ENCODE results near the gene GREB1L.

- no peak for TF ChIP-seq IRF2 (CRISPR knock-in tag; IDR thresholded peaks at IDR 0.05; ENCODE audit: borderline replicate concordance, low read depth)
- no peak for TF ChIP-seq CTCF (IDR thresholded peaks at IDR 0.05)
- TF ChIP-seq FOXJ3 (CRISPR knock-in tag; IDR thresholded peaks at IDR 0.05; ENCODE audit: borderline replicate concordance) = no peak
- TF ChIP-seq GABPB1 (CRISPR knock-in tag; IDR thresholded peaks at IDR 0.05) = no peak
- no peak for TF ChIP-seq ESRRA (CRISPR knock-in tag; IDR thresholded peaks at IDR 0.05; ENCODE audit: borderline replicate concordance)
- TF ChIP-seq NR2C2 (CRISPR knock-in tag; IDR thresholded peaks at IDR 0.05) = no peak
- TF ChIP-seq JUN (CRISPR knock-in tag; IDR thresholded peaks at IDR 0.05) = no peak
- TF ChIP-seq ZNF671 (CRISPR knock-in tag; IDR thresholded peaks at IDR 0.05) = no peak
- no peak for TF ChIP-seq ATF3 (CRISPR knock-in tag; conservative IDR thresholded peaks at IDR 0.05)
Observed at GRCh38 chr18:21443776-21444464, 201.9 kb downstream of the GREB1L start.

All from WTC11 (cell line).